Panc1 (cell line): ENCODE data around the gene DDA1.

ENCODE experiments used
- POLR2AphosphoS5 ChIP-seq: IDR thresholded peaks from 2 replicates; pipeline ENCODE4 v1.6.1; 2012; ENCODE audit warnings: mild to moderate bottlenecking, low read depth, low read length, moderate library complexity
- SIN3A ChIP-seq: IDR thresholded peaks from 2 replicates; pipeline ENCODE4 v1.6.1; 2012; ENCODE audit warnings: low read depth, mild to moderate bottlenecking, low read length, moderate library complexity, borderline replicate concordance; ENCODE audit not compliant: insufficient read depth
- TCF7L2 ChIP-seq: IDR thresholded peaks from 2 replicates; pipeline ENCODE4 v1.6.1; 2011; ENCODE audit warnings: mild to moderate bottlenecking, low read depth, low read length, inconsistent platforms
- TF ChIP-seq, protein P1 (sequence below): fragments of 450-650 bp; IDR thresholded peaks from 2 replicates; pipeline ENCODE4 v1.5.1; 2017; ENCODE audit warnings: mild to moderate bottlenecking
- TF ChIP-seq, protein P2 (sequence below), 2 experiments: IDR thresholded peaks; 2 replicates each; pipeline ENCODE4 v1.6.1; 2011 to 2012; ENCODE audit warnings: low read depth in 2 of 2, control low read depth in 1 of 2, low read length in 1 of 2, mild to moderate bottlenecking in 1 of 2, moderate library complexity in 1 of 2; ENCODE audit not compliant: insufficient read depth in 1 of 2

- TF ChIP-seq, protein P1, sequence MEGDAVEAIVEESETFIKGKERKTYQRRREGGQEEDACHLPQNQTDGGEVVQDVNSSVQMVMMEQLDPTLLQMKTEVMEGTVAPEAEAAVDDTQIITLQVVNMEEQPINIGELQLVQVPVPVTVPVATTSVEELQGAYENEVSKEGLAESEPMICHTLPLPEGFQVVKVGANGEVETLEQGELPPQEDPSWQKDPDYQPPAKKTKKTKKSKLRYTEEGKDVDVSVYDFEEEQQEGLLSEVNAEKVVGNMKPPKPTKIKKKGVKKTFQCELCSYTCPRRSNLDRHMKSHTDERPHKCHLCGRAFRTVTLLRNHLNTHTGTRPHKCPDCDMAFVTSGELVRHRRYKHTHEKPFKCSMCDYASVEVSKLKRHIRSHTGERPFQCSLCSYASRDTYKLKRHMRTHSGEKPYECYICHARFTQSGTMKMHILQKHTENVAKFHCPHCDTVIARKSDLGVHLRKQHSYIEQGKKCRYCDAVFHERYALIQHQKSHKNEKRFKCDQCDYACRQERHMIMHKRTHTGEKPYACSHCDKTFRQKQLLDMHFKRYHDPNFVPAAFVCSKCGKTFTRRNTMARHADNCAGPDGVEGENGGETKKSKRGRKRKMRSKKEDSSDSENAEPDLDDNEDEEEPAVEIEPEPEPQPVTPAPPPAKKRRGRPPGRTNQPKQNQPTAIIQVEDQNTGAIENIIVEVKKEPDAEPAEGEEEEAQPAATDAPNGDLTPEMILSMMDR, result no peak
- no peak for TF ChIP-seq POLR2AphosphoS5
- TF ChIP-seq TCF7L2, result no peak
- TF ChIP-seq, protein P2, sequence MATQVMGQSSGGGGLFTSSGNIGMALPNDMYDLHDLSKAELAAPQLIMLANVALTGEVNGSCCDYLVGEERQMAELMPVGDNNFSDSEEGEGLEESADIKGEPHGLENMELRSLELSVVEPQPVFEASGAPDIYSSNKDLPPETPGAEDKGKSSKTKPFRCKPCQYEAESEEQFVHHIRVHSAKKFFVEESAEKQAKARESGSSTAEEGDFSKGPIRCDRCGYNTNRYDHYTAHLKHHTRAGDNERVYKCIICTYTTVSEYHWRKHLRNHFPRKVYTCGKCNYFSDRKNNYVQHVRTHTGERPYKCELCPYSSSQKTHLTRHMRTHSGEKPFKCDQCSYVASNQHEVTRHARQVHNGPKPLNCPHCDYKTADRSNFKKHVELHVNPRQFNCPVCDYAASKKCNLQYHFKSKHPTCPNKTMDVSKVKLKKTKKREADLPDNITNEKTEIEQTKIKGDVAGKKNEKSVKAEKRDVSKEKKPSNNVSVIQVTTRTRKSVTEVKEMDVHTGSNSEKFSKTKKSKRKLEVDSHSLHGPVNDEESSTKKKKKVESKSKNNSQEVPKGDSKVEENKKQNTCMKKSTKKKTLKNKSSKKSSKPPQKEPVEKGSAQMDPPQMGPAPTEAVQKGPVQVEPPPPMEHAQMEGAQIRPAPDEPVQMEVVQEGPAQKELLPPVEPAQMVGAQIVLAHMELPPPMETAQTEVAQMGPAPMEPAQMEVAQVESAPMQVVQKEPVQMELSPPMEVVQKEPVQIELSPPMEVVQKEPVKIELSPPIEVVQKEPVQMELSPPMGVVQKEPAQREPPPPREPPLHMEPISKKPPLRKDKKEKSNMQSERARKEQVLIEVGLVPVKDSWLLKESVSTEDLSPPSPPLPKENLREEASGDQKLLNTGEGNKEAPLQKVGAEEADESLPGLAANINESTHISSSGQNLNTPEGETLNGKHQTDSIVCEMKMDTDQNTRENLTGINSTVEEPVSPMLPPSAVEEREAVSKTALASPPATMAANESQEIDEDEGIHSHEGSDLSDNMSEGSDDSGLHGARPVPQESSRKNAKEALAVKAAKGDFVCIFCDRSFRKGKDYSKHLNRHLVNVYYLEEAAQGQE (IDR thresholded peaks at IDR 0.05; ENCODE audit: insufficient read depth in 1 of 2, low read depth in 2 of 2, low read length in 1 of 2), result no peak
- TF ChIP-seq SIN3A, result no peak
These were observed 23.1 kb upstream of the DDA1 start for GRCh38 chr19:17286263-17286662.
